ENCODE measurements around the gene CCDC50.
A peak's percentile ranks its signal among the peaks of the same experiment; 100 is the strongest.

CCDC50 gene

DNA sequence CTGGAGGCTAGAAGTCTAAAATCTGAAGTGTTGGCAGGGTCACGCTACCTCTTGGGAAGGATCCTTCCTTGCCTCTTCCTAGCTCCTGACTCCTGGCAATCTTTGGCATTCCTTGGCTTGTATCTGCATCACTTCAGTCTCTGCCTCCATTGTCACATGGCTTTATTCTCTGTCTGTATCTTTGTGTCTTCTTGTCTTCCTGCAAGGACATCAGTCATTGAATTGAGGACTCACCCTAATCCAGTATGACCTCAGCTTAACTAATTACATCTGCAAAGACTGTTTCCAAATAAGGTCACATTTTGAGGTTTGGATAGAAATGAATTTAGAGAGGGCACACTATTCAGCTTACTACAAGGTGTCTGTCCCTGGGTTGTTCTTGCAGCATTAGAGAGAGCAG, 32.3 kb downstream of the CCDC50 start:
- no peak for DNase-seq (ENCODE audit: low read depth)
- no peak for TF ChIP-seq CTCF (conservative IDR thresholded peaks at IDR 0.05; ENCODE audit: low read depth, low read length)
- H3K4me3 ChIP-seq (ENCODE audit: low read depth, low read length): no peak overlapping the region

- H3K4me3 ChIP-seq (ENCODE audit: low read depth, low read length): no peak overlapping the region
- no peak for DNase-seq (ENCODE audit: low read depth)
- no peak for TF ChIP-seq CTCF (conservative IDR thresholded peaks at IDR 0.05; ENCODE audit: low read depth, low read length)
Measured at GRCh38 chr3:191362037-191362436, 32.8 kb downstream of the CCDC50 start.

GRCh38 chr3:191362524-191363090, 33.4 kb downstream of the CCDC50 start:
- H3K4me3 ChIP-seq (ENCODE audit: low read depth, low read length): no peak overlapping the region
- DNase-seq (ENCODE audit: low read depth): no peak
- TF ChIP-seq CTCF (conservative IDR thresholded peaks at IDR 0.05; ENCODE audit: low read depth, low read length): no peak

GRCh38 chr3:191363221-191363620, 34.0 kb downstream of the CCDC50 start:
- no peak for TF ChIP-seq CTCF (conservative IDR thresholded peaks at IDR 0.05; ENCODE audit: low read depth, low read length)
- H3K4me3 ChIP-seq (ENCODE audit: low read depth, low read length): no peak overlapping the region
- no peak for DNase-seq (ENCODE audit: low read depth)

GRCh38 chr3:191366675-191367074, 37.5 kb downstream of the CCDC50 start:
- peak; percentile 52 for DNase-seq (ENCODE audit: low read depth)
- no peak for TF ChIP-seq CTCF (conservative IDR thresholded peaks at IDR 0.05; ENCODE audit: low read depth, low read length)

GRCh38 chr3:191368755-191369615, 39.8 kb downstream of the CCDC50 start:
- DNase-seq (ENCODE audit: low read depth): no peak
- no peak for TF ChIP-seq CTCF (conservative IDR thresholded peaks at IDR 0.05; ENCODE audit: low read depth, low read length)
- no peak overlapping the region for H3K4me3 ChIP-seq (ENCODE audit: low read depth, low read length)

More at GRCh38 chr3:191366675-191367074, 37.5 kb downstream of the CCDC50 start:
- H3K4me3 ChIP-seq (ENCODE audit: low read depth, low read length): no peak overlapping the region

All from choroid plexus epithelial cell (primary cell).